Adrenal gland (tissue), 5 donors: Measurements from ENCODE around the gene RPS6KA2.

ENCODE experiments used
- POLR2A ChIP-seq, 2 donors: fragments of 450-650 bp; IDR thresholded peaks; one replicate each; pipeline ENCODE4 v1.6.1; 2017; ENCODE audit warnings: antibody characterized with exemption in 2 of 2, mild to moderate bottlenecking in 2 of 2, moderate library complexity in 1 of 2
- TF ChIP-seq, protein P1 (sequence below), 6 experiments: fragments of 450-650 bp in 4 of 6; fragments of 200-600 bp in 2 of 6; sonication (generic) in 1 of 6; IDR thresholded peaks; 1 replicate in 5 of 6; 2 replicates in 1 of 6; pipeline versions ENCODE4 v1.5.1 to v1.8.0; 2016 to 2021; ENCODE audit warnings: antibody characterized with exemption in 6 of 6, mild to moderate bottlenecking in 2 of 6, moderate library complexity in 1 of 6
- donor health status: DM: no; HTN: no; CAD: no.

GRCh38 chr6:166578536-166579236 is 48.4 kb downstream of the RPS6KA2 start:
- TF ChIP-seq, protein P1, sequence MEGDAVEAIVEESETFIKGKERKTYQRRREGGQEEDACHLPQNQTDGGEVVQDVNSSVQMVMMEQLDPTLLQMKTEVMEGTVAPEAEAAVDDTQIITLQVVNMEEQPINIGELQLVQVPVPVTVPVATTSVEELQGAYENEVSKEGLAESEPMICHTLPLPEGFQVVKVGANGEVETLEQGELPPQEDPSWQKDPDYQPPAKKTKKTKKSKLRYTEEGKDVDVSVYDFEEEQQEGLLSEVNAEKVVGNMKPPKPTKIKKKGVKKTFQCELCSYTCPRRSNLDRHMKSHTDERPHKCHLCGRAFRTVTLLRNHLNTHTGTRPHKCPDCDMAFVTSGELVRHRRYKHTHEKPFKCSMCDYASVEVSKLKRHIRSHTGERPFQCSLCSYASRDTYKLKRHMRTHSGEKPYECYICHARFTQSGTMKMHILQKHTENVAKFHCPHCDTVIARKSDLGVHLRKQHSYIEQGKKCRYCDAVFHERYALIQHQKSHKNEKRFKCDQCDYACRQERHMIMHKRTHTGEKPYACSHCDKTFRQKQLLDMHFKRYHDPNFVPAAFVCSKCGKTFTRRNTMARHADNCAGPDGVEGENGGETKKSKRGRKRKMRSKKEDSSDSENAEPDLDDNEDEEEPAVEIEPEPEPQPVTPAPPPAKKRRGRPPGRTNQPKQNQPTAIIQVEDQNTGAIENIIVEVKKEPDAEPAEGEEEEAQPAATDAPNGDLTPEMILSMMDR (IDR thresholded peaks at IDR 0.05): no peak
- no peak for TF ChIP-seq POLR2A (IDR thresholded peaks at IDR 0.05)
